D721Med (cell line): ENCODE measurements around the gene TCAIM.

ENCODE experiments used
- DNase-seq: peaks from one replicate; pipeline ENCODE4 v3.0.0; 2011; ENCODE audit warnings: low spot score; ENCODE audit not compliant: insufficient read length
- FAIRE-seq: peaks from 2 replicates; lab custom pipeline; 2011; peaks lifted over from hg19 to GRCh38; lab: Jason Lieb, UNC
- CTCF ChIP-seq: IDR thresholded peaks from 2 replicates; pipeline ENCODE4 v1.5.1; 2012; ENCODE audit warnings: mild to moderate bottlenecking, control low read depth; ENCODE audit not compliant: insufficient read depth; ENCODE audit errors: missing control alignments

TCAIM gene

GRCh38 chr3:44318891-44319311 lies 19.7 kb upstream of the TCAIM start:
- DNase-seq (no peak), FAIRE-seq (no peak)
- TF ChIP-seq CTCF: no peak

- FAIRE-seq: no peak
- TF ChIP-seq CTCF: no peak
Measured at GRCh38 chr3:44321335-44321734, 17.2 kb upstream of the TCAIM start.

GRCh38 chr3:44323341-44323955 lies 15.1 kb upstream of the TCAIM start:
- no peak for DNase-seq
- TF ChIP-seq CTCF: peak; percentile 99
- FAIRE-seq: peak; percentile 81

More at GRCh38 chr3:44321335-44321734, 17.2 kb upstream of the TCAIM start:
- DNase-seq: no peak

GRCh38 chr3:44324584-44324983 lies 14.0 kb upstream of the TCAIM start:
- TF ChIP-seq CTCF: no peak
- FAIRE-seq: no peak
- no peak for DNase-seq

- FAIRE-seq (no peak), DNase-seq (no peak)
- no peak for TF ChIP-seq CTCF
Measured at GRCh38 chr3:44326019-44326418, 12.5 kb upstream of the TCAIM start.

GRCh38 chr3:44326515-44326914 lies 12.1 kb upstream of the TCAIM start:
- DNase-seq: no peak
- TF ChIP-seq CTCF: no peak
- FAIRE-seq: no peak

- DNase-seq (no peak), FAIRE-seq (no peak)
- TF ChIP-seq CTCF: no peak
Measured at GRCh38 chr3:44329946-44330345, 8.6 kb upstream of the TCAIM start.
